Suppressor macrophage (primary cell): Measurements from ENCODE around the gene CFAP57.
"Not testable (repeated sequence)": the region's sequence is repeated elsewhere in the genome, so short reads cannot be mapped to it uniquely, and the experiment has no call there.

Experiments
- DNase-seq, 4 experiments: peaks; one replicate each; pipeline ENCODE4 v3.0.0-alpha.2; 2020 to 2022
- total RNA-seq, 17 experiments: gene quantifications; one replicate each; lab custom pipeline; 2026; ENCODE audit warnings: mixed read lengths in 6 of 17, inconsistent platforms in 3 of 17; lab: John Stamatoyannopoulos, UW

The CFAP57 gene
- total RNA-seq, result 0 to 2.5 (median 0.04) reads per million in 17 experiments

GRCh38 chr1:43171876-43172526 lies at the start of gene CFAP57, which contains the start of gene EBNA1BP2:
TSS of gene CFAP57 (plus strand) at chr1:43172330. CDS start at chr1:43172754, 424 bp downstream.
TSS of gene EBNA1BP2 (minus strand) at chr1:43172290. CDS start at chr1:43172118, 172 bp downstream.
- DNase-seq, result peak; percentile 95 to 98 (median 96)

- no peak for DNase-seq
Observed at GRCh38 chr1:43123031-43123430, 49.1 kb upstream of the CFAP57 start.

GRCh38 chr1:43128816-43129215 lies 43.3 kb upstream of the CFAP57 start:
- DNase-seq, result no peak

GRCh38 chr1:43129426-43129825 lies 42.7 kb upstream of the CFAP57 start:
- DNase-seq, result no peak

GRCh38 chr1:43134068-43134467 lies 38.1 kb upstream of the CFAP57 start:
- no peak for DNase-seq

GRCh38 chr1:43134640-43135039 lies 37.5 kb upstream of the CFAP57 start:
- DNase-seq, result no peak

- DNase-seq, result no peak
Observed at GRCh38 chr1:43135857-43136781, 36.0 kb upstream of the CFAP57 start.

GRCh38 chr1:43137445-43138052 lies 34.6 kb upstream of the CFAP57 start:
- no peak for DNase-seq

GRCh38 chr1:43139295-43139694 lies 32.8 kb upstream of the CFAP57 start:
- not testable (repeated sequence) for DNase-seq

- no peak for DNase-seq
Observed at GRCh38 chr1:43140010-43140409, 32.1 kb upstream of the CFAP57 start.

- DNase-seq, result no peak
Observed at GRCh38 chr1:43140583-43140982, 31.5 kb upstream of the CFAP57 start.

- peak in 1 of 4 experiments; percentile 11 for DNase-seq
Observed at GRCh38 chr1:43143441-43143888, 28.7 kb upstream of the CFAP57 start.

- no peak for DNase-seq
Observed at GRCh38 chr1:43144237-43144636, 27.9 kb upstream of the CFAP57 start.

- DNase-seq, result peak in 2 of 4 experiments; percentile 10 to 22
Observed at GRCh38 chr1:43147625-43148327, 24.4 kb upstream of the CFAP57 start.

- no peak for DNase-seq
Observed at GRCh38 chr1:43149889-43150288, 22.2 kb upstream of the CFAP57 start.

- peak in 3 of 4 experiments; percentile 13 to 46 (median 15) for DNase-seq
Observed at GRCh38 chr1:43152866-43153265, 19.3 kb upstream of the CFAP57 start.

GRCh38 chr1:43153443-43153842 lies 18.7 kb upstream of the CFAP57 start:
- no peak for DNase-seq

GRCh38 chr1:43156026-43156425 lies 16.1 kb upstream of the CFAP57 start:
- DNase-seq, result no peak

- DNase-seq, result no peak
Observed at GRCh38 chr1:43165162-43165561, 7.0 kb upstream of the CFAP57 start.

- DNase-seq, result no peak
Observed at GRCh38 chr1:43165765-43166164, 6.4 kb upstream of the CFAP57 start.

GRCh38 chr1:43171312-43171875 lies 736 bp upstream of the CFAP57 start:
- DNase-seq, result peak in 1 of 4 experiments; percentile 3

GRCh38 chr1:43172527-43172972 lies 420 bp downstream of the CFAP57 start:
- DNase-seq, result peak; percentile 82 to 95 (median 88)
